Smooth muscle cell of trachea (primary cell): ENCODE measurements around the gene NXPH3. TPM values are rescaled to one million over a fixed set of nuclear protein-coding genes. Genes with fewer than 3 reads are reported as not detected.

Experiments
- total RNA-seq: library from RNA; depleted of rRNA; stranded (reverse); fragments of >200 nt; gene quantifications from 2 replicates; pipeline ENCODE4 v1.2.1, GENCODE V29; 2014

The NXPH3 gene
- 0.15 and 0.50 TPM in 2 replicates for total RNA-seq

GRCh38 chr17:49575679-49576087 is at the start of gene NXPH3:
NXPH3 (plus strand) TSS chr17:49575871; CDS start chr17:49576220, 349 bp downstream.

Other genes starting within 250 kb of the NXPH3 start
- 7.3 and 8.3 TPM in 2 replicates for gene ZNF652, start 213.6 kb upstream of the NXPH3 start, total RNA-seq
- 104 and 173 TPM in 2 replicates for gene PHB1, start 161.0 kb upstream of the NXPH3 start, total RNA-seq
- gene NGFR, start 80.6 kb upstream of the NXPH3 start, total RNA-seq, result 0.44 and 3.3 TPM in 2 replicates
- gene SPOP, start 102.2 kb downstream of the NXPH3 start, total RNA-seq, result 73.2 and 129 TPM in 2 replicates
- 39.9 and 45.5 TPM in 2 replicates for gene SLC35B1, start 132.1 kb downstream of the NXPH3 start, total RNA-seq
- 3.5 and 4.6 TPM in 2 replicates for gene FAM117A, start 188.3 kb downstream of the NXPH3 start, total RNA-seq
- 40.2 and 54.1 TPM in 2 replicates for gene KAT7, start 212.8 kb downstream of the NXPH3 start, total RNA-seq